Stimulated activated CD4-positive, alpha-beta T cell treated with anti-CD3 and anti-CD28 coated beads, Interleukin-4, amount 100 ng/mL, for 1 hour (primary cell): Measurements from ENCODE around the gene ELL.
"Not testable (repeated sequence)": the region's sequence is repeated elsewhere in the genome, so short reads cannot be mapped to it uniquely, and the experiment has no call there.

ENCODE experiments used
- DNase-seq: peaks from one replicate; pipeline ENCODE4 v3.0.0-alpha.2; 2020

Gene ELL

GRCh38 chr19:18419195-18419698, 102.6 kb downstream of the ELL start, which contains the start of gene SSBP4:
TSS of gene SSBP4 (plus strand) at chr19:18419398. CDS start at chr19:18419649, 251 bp downstream.
- peak; percentile 68 for DNase-seq

- DNase-seq = no peak
These were observed 103.2 kb downstream of the ELL start for GRCh38 chr19:18418483-18419194.

GRCh38 chr19:18418029-18418482, 103.8 kb downstream of the ELL start:
- DNase-seq = peak; percentile 45

GRCh38 chr19:18417250-18418028, 104.4 kb downstream of the ELL start:
- no peak for DNase-seq

GRCh38 chr19:18416778-18417249, 105.1 kb downstream of the ELL start:
- DNase-seq = peak; percentile 49

GRCh38 chr19:18415178-18415867, 106.5 kb downstream of the ELL start:
- DNase-seq = no peak

- no peak for DNase-seq
These were observed 107.2 kb downstream of the ELL start for GRCh38 chr19:18414504-18415177.

- DNase-seq = no peak
These were observed 109.1 kb downstream of the ELL start for GRCh38 chr19:18412610-18413239.

- peak; percentile 40 for DNase-seq
These were observed 113.8 kb downstream of the ELL start for GRCh38 chr19:18408053-18408476.

- DNase-seq = no peak
These were observed 115.1 kb downstream of the ELL start for GRCh38 chr19:18406749-18407148.

- DNase-seq = not testable (repeated sequence)
These were observed 116.1 kb downstream of the ELL start for GRCh38 chr19:18405754-18406153.

- not testable (repeated sequence) for DNase-seq
These were observed 119.2 kb downstream of the ELL start for GRCh38 chr19:18402455-18403248.

- DNase-seq = no peak
These were observed 120.2 kb downstream of the ELL start for GRCh38 chr19:18401580-18402112.

GRCh38 chr19:18399008-18399407, 122.9 kb downstream of the ELL start:
- DNase-seq = no peak

GRCh38 chr19:18397242-18398202, 124.3 kb downstream of the ELL start, which contains the start of gene LRRC25:
TSS of gene LRRC25 (minus strand) at chr19:18397622. CDS start at chr19:18396963, 659 bp downstream.
- DNase-seq = no peak

GRCh38 chr19:18396471-18397241, 125.2 kb downstream of the ELL start:
- DNase-seq = no peak

GRCh38 chr19:18393836-18394235, 128.0 kb downstream of the ELL start:
- no peak for DNase-seq

GRCh38 chr19:18392926-18393325, 128.9 kb downstream of the ELL start:
- no peak for DNase-seq
